H7 (cell line): ENCODE results near the gene CTU2. TPM values are rescaled to one million over a fixed set of nuclear protein-coding genes. Genes with fewer than 3 reads are reported as not detected.

Source experiments
- DNase-seq: peaks from one replicate; pipeline ENCODE4 v3.0.0; 2012
- H3K27me3 ChIP-seq: 2 replicates; pipeline ENCODE4 v1.6.0; 2011; ENCODE audit warnings: mild to moderate bottlenecking, low read length; ENCODE audit not compliant: control insufficient read depth, insufficient read depth
- H3K36me3 ChIP-seq: replicated peaks from 2 replicates; pipeline ENCODE4 v1.5.1; 2011; ENCODE audit warnings: low read length; ENCODE audit not compliant: control insufficient read depth, insufficient read depth
- H3K4me3 ChIP-seq: 2 replicates; pipeline ENCODE4 v1.5.1; 2011; ENCODE audit warnings: low read depth, mild to moderate bottlenecking, control low read depth, low read length, moderate library complexity; ENCODE audit not compliant: insufficient read depth
- total RNA-seq: library from RNA; depleted of rRNA; stranded (reverse); fragments of >200 nt; shearing (Covaris generic); gene quantifications from 2 replicates; pipeline ENCODE4 v1.2.3, GENCODE V29; 2014

The CTU2 gene
- total RNA-seq, 1 experiment from 2014 or later: 38.4 TPM

GRCh38 chr16:88721815-88722755 is 15.8 kb downstream of the CTU2 start:
- no peak for DNase-seq
- Histone ChIP-seq H3K27me3 (no peaks in the 10 kb centered on the region), H3K36me3 (peaks cover 3% of the 10 kb centered on the region), H3K4me3 (no peak overlapping the region)

- H3K4me3 ChIP-seq: no peak overlapping the region
- no peaks in the 10 kb centered on the region for H3K27me3 ChIP-seq
- peaks cover 3% of the 10 kb centered on the region for H3K36me3 ChIP-seq
- DNase-seq: peak; percentile 83
Observed at GRCh38 chr16:88722784-88723506, 16.6 kb downstream of the CTU2 start.

- DNase-seq: no peak
- Histone ChIP-seq H3K36me3 (peaks cover 3% of the 10 kb centered on the region), H3K4me3 (no peak overlapping the region), H3K27me3 (no peaks in the 10 kb centered on the region)
Observed at GRCh38 chr16:88723507-88723887, 17.2 kb downstream of the CTU2 start.

- Histone ChIP-seq H3K4me3 (no peak overlapping the region), H3K36me3 (peaks cover 3% of the 10 kb centered on the region), H3K27me3 (no peaks in the 10 kb centered on the region)
- DNase-seq: no peak
Observed at GRCh38 chr16:88723911-88724310, 17.6 kb downstream of the CTU2 start.

GRCh38 chr16:88724855-88725555 is 18.7 kb downstream of the CTU2 start:
- no peak overlapping the region for H3K4me3 ChIP-seq
- peaks cover 2% of the 10 kb centered on the region for H3K36me3 ChIP-seq
- H3K27me3 ChIP-seq: no peaks in the 10 kb centered on the region
- DNase-seq: no peak

GRCh38 chr16:88725609-88726407 is 19.5 kb downstream of the CTU2 start:
- peaks cover 3% of the 10 kb centered on the region for H3K36me3 ChIP-seq
- H3K4me3 ChIP-seq: no peak overlapping the region
- no peaks in the 10 kb centered on the region for H3K27me3 ChIP-seq
- DNase-seq: no peak

GRCh38 chr16:88726408-88726749 is 20.1 kb downstream of the CTU2 start:
- Histone ChIP-seq H3K36me3 (peaks cover 2% of the 10 kb centered on the region), H3K27me3 (no peaks in the 10 kb centered on the region), H3K4me3 (no peak overlapping the region)
- DNase-seq: no peak

GRCh38 chr16:88726981-88727380 is 20.7 kb downstream of the CTU2 start:
- Histone ChIP-seq H3K36me3 (peaks cover 1% of the 10 kb centered on the region), H3K27me3 (no peaks in the 10 kb centered on the region), H3K4me3 (no peak overlapping the region)
- DNase-seq: no peak

- no peaks in the 10 kb centered on the region for H3K27me3 ChIP-seq
- no peak overlapping the region for H3K4me3 ChIP-seq
- H3K36me3 ChIP-seq: peaks cover 1% of the 10 kb centered on the region
Observed at GRCh38 chr16:88727871-88728270, 21.6 kb downstream of the CTU2 start.

GRCh38 chr16:88730632-88731607 is 24.6 kb downstream of the CTU2 start:
- Histone ChIP-seq H3K4me3 (no peak overlapping the region), H3K27me3 (no peaks in the 10 kb centered on the region), H3K36me3 (peaks cover 4% of the 10 kb centered on the region)
- no peak for DNase-seq

More at GRCh38 chr16:88727871-88728270, 21.6 kb downstream of the CTU2 start:
- DNase-seq: no peak

GRCh38 chr16:88731699-88732098 is 25.4 kb downstream of the CTU2 start:
- Histone ChIP-seq H3K4me3 (no peak overlapping the region), H3K27me3 (no peaks in the 10 kb centered on the region), H3K36me3 (peaks cover 4% of the 10 kb centered on the region)
- peak; percentile 93 for DNase-seq

- H3K4me3 ChIP-seq: no peak overlapping the region
- no peak for DNase-seq
- no peaks in the 10 kb centered on the region for H3K27me3 ChIP-seq
- peaks cover 4% of the 10 kb centered on the region for H3K36me3 ChIP-seq
Observed at GRCh38 chr16:88732172-88732960, 26.1 kb downstream of the CTU2 start.

GRCh38 chr16:88732961-88733294 is 26.6 kb downstream of the CTU2 start:
- Histone ChIP-seq H3K4me3 (no peak overlapping the region), H3K36me3 (peaks cover 4% of the 10 kb centered on the region), H3K27me3 (no peaks in the 10 kb centered on the region)
- DNase-seq: no peak
